ENCODE measurements around the gene RAD23B.

DNA sequence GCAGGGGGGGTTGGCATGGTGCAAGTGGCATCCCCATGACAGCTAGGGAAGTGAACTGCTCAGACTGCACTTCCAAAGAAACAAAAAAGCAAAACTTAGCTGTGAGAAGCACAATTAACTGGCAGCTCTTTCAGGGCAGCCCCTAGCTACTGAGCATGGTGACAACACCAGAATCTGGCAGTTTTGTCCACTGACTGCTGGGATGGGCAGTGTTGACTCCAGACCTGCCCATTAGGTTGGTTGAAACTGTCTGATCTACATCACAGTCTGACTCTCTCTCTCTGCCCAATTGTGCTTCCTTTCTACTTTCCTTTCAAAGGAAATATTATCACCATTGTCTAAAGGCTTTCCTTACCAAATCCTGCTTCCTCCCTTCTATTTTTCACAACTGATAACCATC lies 12.5 kb upstream of the RAD23B start:
- TF ChIP-seq, protein P1, sequence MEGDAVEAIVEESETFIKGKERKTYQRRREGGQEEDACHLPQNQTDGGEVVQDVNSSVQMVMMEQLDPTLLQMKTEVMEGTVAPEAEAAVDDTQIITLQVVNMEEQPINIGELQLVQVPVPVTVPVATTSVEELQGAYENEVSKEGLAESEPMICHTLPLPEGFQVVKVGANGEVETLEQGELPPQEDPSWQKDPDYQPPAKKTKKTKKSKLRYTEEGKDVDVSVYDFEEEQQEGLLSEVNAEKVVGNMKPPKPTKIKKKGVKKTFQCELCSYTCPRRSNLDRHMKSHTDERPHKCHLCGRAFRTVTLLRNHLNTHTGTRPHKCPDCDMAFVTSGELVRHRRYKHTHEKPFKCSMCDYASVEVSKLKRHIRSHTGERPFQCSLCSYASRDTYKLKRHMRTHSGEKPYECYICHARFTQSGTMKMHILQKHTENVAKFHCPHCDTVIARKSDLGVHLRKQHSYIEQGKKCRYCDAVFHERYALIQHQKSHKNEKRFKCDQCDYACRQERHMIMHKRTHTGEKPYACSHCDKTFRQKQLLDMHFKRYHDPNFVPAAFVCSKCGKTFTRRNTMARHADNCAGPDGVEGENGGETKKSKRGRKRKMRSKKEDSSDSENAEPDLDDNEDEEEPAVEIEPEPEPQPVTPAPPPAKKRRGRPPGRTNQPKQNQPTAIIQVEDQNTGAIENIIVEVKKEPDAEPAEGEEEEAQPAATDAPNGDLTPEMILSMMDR (IDR thresholded peaks at IDR 0.05), result no peak
- TF ChIP-seq POLR2AphosphoS5 (IDR thresholded peaks at IDR 0.05; ENCODE audit: low read depth, low read length), result no peak
- no peak for TF ChIP-seq SIN3A (IDR thresholded peaks at IDR 0.05; ENCODE audit: borderline replicate concordance, insufficient read depth, low read depth, low read length)
